ENCODE measurements around the gene RTP1.
"Not testable (repeated sequence)": the region's sequence is repeated elsewhere in the genome, so short reads cannot be mapped to it uniquely, and the experiment has no call there.

RTP1 gene, protein sequence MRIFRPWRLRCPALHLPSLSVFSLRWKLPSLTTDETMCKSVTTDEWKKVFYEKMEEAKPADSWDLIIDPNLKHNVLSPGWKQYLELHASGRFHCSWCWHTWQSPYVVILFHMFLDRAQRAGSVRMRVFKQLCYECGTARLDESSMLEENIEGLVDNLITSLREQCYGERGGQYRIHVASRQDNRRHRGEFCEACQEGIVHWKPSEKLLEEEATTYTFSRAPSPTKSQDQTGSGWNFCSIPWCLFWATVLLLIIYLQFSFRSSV

DNA sequence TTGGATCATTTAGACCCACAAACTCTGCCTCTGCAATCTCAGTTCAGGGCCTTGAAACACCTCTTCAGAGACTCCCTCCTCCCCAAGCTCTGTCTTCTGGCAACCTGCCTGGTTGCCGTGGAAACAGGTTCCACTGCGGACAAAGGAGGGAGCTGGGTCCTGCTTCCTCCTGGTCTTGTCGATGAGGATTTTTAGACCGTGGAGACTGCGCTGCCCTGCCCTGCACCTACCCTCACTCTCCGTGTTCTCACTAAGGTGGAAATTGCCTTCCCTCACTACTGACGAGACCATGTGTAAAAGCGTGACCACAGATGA, at the start of gene RTP1:
Gene RTP1 (plus strand): TSS at position 152 of the 315 bp plus-strand sequence. CDS start 30 bp downstream, at position 182.
- no peak for DNase-seq

DNA sequence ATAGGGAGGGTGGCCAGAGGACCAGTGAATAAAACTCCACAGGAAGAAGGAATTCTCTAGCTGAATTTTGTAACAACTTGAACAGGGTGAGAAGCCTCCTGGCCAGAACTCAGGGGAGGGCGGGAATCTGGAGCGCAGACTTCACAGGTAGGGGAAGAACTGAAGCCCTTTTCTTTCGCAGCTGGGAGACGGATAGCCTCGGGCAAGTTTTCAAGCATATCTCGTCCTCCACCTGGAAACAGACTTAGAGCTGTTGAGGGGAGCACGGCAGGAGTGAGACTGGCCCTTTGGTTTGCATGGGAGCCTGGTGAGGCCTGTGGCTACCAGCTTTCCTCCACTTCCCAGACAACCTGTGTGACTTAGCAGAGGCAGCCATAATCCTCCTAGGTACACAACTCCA, 47.1 kb upstream of the RTP1 start:
- no peak for DNase-seq

DNA sequence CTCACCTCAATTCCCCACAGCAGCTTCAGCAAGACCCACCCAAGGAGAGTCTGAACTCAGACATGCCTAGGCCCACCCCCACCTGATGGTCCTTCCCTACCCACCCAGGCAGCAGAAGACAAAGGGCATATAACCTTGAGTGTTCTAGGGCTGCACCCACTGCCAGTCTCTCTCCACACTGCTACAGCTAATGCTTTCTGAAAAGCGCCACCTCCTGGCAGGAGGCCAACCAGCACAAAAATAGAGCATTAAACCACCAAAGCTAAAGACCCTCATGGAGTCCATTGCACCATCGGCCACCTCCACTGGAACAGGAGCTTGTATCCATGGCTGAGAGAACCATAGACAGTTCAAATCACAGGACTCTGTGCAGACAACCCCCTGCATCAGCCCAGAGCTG, 46.7 kb upstream of the RTP1 start:
- DNase-seq: peak; percentile 68

DNA sequence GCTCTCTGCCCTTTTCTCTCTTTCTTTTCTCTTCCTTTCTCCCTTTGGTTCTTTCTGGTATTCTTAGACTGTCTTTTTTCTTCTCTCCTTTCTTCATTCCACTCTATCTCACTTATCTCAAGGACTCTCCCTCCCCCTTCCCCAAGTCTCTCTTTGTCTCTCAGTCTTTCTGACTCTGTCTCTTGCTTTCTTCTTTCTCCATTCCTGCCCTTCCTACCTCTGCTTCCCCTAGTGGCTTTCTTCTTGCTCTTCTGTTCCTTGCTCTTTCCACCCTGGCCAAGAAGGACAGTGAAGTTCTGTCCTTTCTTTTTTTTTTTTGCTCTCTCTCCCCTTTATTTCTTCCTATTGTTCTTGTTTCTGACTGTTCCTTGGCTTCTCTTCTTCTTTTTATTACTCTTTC, 35.7 kb upstream of the RTP1 start:
- no peak for DNase-seq

DNA sequence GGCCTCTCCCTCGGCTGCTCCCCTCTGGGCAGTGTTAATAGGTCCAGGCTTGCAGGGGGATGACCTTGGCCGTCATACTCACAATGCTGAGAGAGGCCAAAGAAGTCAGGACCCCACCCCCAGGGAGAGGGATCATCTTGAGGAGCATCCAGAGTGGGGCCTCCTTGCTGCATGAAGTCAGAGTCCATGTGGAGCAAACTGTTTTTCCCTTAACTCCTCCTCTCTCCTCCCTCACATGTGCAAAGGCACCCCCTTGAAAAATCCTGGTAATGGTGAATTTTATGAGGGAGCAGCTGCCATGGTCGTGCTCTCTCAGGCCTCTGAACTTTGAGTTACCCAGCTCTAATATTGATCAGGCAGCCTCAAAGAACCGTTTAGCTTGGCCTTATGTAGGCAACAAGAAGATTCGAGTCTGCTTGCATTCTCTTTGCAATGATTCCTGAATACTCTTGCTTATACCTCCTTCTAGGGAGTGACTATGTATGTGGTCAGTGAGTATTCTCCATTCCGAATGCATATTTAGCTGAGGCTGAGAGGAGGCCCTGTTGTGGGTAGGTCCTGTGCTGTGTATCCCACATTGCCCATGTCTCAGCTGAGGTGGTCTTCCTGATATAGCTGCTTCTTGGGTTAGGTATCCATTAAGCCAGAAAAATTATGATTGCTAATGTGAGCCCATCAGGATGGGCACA, 34.9 kb upstream of the RTP1 start:
- DNase-seq: no peak

DNA sequence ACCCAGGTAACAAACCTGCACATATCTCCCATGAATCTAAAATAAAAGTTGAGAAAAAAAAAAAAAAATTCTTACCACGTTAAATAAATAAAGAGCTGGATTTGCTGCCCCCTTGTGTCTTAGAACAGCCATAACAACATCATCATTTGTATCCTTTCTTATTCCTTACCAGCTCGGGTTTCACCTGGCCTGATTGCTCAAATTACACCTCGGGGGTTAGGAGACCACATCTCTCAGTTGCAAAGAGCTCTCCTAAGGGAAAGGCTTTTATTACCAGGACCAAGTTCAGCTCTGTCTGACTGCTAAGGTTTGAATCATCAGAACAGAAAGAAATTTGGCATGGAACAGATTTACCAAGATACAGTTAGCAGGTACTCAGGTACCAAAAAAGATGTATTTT, 32.1 kb upstream of the RTP1 start:
- DNase-seq: peak; percentile 83

DNA sequence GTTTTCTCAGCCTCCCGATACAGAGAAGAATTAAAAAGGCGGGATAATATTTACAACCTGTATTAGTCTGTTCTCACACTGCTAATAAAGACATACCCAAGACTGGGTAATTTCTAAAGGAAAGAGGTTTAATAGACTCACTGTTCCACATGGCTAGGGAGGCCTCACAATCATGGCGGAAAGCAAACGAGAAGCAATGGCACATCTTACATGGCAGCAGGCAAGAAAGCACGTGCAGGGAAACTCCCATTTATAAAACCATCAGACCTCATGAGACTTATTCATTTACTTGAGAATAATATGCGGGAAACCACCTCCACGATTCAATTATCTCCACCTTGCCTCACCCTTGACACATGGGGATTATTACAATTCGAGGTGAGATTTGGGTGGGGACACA, 30.5 kb upstream of the RTP1 start:
- no peak for DNase-seq

DNA sequence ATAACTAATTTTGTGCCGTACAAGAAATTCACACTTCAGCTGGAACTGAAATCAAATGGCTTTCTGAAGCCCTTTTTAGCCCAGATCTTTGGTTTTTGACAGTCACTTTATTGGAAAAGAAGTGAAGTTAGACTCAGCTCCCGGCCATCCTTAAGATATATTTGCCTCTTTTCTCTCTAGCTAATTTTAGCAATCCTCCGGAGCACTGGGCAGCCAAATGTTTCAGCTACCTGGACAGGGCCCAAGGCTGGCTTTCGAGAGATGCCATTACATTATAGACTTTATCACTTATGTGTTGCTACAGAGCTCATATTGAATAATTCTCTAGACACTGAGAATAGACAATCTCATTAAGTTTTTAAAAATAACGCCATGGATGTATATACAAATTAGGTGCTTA, 29.5 kb upstream of the RTP1 start:
- no peak for DNase-seq

DNA sequence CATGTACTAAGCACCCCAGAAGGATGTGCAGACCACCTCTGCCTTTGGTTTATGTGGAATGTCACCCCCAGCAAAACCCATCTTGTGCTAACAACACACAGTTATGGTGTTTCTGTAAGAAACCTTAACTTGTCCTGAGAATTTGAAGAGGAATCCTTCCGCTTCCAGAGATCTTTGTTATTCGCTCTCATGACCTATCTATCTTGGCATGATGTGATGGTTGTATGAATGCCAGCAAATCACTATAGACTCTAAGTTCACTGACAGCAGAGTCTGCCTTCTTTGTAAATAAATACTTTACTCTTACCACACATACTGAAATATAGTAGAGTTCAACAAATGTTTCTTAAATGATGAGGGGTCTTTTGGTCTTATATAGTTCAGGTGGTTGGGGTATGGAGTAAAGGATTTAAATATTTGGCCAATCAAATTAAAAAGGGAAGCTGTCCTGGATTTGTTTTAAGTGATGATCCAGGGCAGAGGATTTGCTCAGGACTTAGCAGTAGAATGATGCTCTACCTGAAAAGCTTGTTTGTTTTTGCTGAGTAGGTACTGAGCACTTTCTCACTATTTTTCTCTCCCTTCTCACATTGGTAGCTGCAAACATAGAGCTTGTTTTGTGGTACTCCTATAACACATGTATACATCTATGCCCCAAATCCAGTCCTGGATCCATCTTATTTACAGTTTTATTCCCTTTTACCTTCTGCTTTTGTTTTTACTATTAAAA, 27.9 kb upstream of the RTP1 start:
- no peak for DNase-seq

DNA sequence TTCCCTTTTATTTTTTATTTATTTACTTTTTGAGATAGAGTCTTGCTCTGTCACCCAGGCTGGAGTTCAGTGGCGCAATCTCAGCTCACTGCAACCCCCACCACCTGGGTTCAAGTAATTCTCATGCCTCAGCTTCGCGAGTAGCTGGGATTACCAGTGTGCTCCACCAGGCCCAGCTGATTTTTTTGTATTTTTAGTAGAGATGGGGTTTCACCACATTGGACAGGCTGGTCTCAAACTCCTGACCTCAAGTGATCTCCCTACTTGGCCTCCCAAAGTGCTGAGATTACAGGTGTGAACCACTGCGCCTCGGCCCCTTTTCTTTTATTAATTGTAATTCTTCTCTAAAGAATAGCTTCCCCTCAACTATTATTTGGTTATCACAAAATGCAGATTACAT, 26.4 kb upstream of the RTP1 start:
- not testable (repeated sequence) for DNase-seq

DNA sequence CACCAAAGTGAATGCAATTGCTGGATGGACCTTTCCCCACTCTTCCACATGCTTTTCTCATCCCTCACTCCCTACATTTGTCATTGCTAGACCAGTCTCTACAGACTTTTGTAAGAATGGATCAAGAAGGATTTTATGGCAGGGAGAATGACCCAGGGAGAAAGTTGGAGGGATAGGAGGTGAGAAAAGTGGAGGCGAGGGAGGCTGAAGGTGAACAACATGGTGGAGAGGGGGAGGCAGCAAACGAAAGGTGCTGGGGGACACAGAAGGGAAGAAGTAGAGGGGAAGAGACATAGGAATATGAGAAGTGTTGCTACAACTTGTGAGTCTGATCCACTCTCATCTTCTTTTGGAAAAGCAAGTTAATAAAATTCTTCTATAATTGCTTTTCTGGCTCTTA, 24.4 kb upstream of the RTP1 start:
- no peak for DNase-seq

DNA sequence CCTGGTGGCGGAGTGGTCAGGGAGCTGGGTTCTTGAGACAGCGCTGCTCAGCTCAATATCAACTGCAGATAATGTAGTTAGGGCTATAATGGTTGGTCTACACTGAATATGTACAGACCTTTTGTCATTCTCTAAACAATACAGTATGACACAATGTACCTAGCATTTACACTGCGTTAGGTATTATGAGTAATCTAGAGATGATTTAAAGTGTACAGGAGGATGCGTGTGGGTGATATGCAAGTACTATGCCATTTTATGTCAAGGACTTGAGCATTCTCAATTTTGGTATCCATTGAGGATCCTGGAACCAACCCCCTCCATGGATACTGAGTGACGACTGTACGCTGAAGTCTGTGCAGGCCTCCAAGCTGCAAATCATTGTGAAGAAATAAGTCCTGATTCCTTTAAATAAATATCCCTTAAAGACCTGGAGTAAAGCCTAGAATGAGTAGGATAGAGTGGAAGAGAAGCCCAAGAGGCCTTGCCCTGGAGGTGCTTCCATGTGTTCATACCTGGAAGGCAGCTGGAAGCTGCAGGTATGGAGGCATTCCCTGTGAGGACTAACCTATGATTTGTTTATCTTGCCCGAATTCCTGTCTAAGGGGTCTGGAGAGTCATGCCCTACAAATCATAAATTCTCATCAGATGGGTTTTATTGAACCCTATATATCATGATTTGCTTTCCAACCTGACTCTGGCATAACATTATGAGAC, 15.7 kb upstream of the RTP1 start:
- no peak for DNase-seq

DNA sequence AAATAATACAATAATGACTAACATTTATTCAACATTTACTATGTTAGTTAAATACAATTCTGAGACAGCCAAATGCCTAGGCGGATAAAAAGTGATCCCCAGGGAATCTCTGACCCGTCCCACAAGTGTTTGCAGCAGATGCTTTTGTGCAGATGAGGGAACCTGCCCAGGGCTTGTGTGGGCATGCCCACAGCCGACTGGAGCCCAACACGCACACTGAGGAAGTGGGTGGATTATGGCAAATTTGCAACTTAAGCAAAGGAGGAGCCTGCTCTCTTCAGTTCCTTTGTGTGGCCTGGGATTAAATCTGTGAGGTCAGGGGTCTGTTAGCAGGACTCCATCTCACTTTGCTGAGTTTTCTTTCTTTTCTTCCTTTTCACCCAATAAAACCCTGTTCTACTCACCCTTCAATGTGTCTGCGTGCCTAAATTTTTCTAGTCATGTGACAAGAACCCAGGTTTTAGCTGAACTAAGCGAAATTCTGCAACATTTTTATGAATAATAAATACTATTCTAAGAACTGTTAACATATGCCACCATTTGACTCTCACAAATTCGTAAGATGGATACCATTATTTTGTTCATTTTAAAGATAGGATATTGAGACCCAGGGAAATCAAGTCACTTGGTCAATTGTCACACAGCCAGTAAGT, 13.9 kb upstream of the RTP1 start:
- peak; percentile 18 for DNase-seq

DNA sequence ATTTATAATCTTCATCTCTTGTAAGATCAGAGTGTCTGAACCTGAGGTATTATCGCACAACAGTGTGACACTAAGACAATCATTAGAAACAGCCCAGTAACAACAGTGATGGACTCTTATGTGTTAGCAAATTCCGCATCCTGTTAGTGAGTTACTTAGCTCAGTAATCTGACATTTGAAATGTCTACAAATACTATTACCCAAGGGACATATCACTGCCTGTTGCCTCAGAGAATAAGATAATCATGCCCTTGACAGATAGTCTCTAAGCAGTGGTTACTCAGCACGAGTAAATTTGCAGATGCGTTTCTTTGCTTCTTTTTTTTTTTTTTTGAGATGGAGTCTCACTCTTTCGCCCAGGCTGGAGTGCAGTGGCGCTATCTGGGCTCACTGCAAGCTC, 13.4 kb upstream of the RTP1 start:
- DNase-seq: no peak

DNA sequence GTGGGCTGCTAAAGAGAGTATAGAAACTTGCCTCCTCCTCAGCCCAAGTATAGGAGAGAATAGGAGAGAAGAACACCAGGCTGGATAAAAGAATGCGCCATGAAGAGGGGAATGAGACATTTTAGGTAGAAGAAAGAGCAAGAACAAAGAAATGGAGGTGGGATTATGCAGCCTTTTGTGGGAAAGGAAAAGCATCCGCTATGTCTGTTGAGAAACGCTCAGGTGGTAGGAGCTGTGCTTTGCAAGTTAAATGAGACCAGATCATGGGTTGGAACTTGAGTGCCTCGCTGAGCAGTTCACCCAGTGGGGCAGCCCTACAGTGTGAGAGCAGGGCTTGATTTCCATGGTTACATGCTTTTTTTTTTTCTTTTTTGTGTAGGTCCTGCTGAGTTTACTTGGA, 11.5 kb upstream of the RTP1 start:
- no peak for DNase-seq

DNA sequence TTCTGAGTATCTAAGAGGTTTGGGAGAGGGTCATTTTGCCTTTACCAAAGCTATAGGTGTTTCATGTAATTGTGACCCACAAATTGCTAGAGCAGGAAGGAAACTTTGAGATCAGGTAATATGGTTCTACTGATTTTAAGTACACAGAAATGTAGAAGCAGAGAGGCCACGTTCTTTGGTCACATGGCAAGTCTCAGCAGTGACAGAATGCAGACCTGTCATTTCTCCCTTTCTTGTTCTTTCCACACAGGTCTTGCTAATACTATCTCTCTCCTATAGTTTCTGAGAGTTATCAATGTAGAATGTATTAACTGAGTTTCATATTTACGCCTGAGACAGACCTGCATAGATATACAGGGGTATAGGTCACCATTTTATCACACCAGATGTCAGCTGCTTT, 10.9 kb upstream of the RTP1 start:
- DNase-seq: no peak

DNA sequence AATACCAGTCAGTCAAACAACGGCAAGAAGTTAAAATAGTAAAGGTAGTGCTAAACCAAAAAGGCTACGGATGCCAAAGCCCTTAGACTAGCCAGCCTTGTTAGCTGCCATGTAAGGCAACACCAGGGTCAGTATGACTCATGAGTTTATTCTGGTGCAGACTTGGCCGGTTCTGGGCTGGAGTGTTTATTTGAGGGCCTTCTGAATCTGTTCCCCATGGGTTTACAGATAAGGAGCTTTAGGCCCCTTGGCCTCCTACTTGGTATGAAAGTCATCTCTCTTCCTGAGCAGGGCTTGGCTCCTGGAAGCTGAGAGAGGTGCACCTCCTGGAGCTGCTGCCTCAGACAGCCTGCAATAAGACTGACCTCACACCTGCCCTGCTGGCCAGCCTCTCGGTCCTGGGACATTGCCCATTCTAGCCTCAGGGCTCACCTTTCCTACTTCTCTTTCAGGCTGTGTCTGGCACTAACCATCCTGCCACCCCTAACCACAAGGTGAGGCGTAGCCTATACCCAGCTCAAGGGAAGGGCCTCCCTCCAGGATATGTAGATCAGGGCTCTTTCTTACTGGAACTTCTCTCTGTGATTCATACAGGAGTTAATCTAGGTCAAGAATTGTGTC, 10.4 kb upstream of the RTP1 start:
- DNase-seq: peak; percentile 57

DNA sequence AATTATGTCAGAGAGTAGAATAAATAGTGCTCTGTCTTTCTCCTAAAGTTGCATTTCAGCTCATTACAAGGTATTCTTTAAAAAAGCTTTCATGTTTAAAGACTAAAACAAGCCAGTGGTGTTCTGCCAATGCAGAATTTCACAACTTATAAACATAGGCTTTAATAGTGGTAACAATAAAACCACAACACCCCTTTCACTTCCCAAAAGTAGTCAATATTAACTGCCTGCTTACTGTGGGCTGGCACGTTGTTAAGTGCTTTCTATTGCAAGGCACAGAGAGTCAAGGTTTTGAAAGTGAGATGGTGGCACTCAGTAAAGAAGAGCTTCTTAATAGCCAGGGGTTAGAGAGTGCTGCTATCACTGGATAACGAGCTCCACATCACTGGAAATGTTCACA, 8.4 kb upstream of the RTP1 start:
- DNase-seq: peak; percentile 53

DNA sequence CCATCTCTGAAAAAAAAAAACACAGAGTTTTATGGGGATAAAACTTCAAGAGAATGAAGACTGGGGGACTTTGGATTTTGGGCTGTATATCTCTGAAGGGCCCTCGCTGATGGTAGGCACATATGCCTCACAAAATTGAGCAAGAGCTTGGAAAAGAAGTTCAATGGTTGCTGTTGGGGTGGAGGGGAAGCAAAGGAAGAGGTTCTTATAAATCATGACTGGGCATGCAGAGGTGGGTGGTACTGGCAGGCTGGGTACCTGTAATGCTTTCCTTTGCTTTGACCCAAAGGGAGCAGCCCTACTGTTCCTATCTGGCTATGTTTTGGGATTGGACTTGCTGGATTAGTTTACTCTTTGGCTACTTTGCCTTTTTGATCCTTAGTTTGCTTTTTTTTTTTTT, 6.0 kb upstream of the RTP1 start:
- no peak for DNase-seq

DNA sequence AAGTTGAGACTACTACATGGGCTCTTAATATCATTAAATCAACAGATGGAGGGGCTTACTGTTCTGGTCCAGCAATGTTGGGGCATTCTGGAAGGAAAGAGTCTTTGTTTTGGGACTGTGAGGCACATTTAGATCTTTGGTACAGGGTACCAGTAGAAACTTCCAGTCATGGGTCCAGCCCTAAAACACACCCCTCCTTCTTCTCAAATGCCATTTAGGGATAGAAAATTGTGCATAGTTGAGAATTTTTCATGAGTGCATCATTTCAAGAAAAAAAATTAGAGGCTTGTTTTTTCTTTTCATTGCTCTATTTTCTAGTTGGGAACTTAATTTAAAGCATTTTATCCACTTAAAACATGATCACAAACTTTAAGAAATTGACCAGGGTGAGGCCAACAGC, 4.1 kb upstream of the RTP1 start:
- no peak for DNase-seq

DNA sequence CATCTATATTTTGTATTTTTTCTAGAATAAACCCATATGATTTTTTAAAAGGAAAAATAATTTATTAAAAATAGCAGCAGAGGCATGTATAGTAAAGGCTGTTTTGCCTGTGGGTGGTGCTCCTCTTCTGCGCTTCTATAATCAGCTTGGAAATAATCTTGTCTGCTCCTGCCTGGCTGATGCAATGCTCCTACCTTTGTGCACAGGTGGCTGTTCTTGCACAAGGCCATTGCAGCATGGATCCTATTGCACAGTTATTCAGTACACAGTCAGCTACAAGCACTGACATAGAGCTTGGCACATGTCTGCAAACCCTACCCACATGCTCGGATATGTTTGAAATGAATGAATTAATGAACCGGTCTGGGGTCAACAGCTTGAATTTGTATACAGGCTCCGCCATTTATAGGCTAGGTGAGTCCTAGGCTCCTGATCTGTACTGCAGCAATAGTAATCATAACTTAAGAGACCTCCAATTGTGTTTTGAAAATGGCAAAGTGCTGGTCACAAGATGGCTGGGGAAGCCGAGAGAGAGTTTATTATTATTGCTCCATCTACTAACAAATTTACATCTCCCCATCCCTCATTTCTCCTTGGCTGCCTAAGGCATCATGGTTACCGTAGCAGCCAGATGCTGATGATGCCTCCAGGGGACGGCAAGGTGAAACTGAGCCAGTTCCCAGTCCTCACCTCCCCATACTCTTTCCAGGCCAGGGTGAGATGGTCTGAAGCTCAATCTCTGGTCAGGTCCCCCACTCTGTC, 532 bp upstream of the RTP1 start:
- DNase-seq: no peak

DNA sequence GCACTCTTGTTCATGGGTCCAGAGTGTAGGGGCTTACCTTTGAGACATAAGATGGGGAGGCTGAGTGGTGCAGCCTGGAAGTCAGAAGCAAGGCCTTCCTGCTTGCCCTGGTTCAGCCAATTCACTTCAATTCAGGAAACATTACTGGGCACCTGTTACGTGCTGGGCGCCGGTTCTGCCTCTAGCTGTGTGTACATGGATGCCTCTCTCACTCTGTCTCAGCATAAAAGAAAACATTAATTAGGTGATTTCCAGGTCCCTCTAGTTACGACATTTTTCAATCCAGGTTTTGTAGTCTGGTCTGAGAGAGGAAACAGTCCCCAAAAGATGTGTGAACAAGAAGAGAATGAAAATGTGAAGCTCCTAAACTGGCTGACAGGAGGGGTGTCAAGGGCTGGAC, 1.2 kb downstream of the RTP1 start:
- no peak for DNase-seq

Measured in hematopoietic multipotent progenitor cell treated with erythropoietin and hydrocortisone succinate and interleukin-3 and kit ligand, for 4 days (in vitro differentiated cells).